Subcutaneous abdominal adipose tissue (tissue), 5 donors: ENCODE data around the gene TRIM28.

ENCODE experiments used
- H3K27ac ChIP-seq: one replicate; pipeline ENCODE4 v1.7.0; 2013; ENCODE audit warnings: low read depth, mild to moderate bottlenecking, inconsistent platforms, low read length, moderate library complexity
- H3K27me3 ChIP-seq, 5 donors: one replicate each; pipeline ENCODE4 v1.7.0; 2013; ENCODE audit warnings: low read length in 5 of 5, inconsistent platforms in 1 of 5; ENCODE audit not compliant: control insufficient read depth in 5 of 5, insufficient read depth in 4 of 5
- H3K36me3 ChIP-seq, 5 donors: one replicate each; pipeline ENCODE4 v1.7.0; 2013; ENCODE audit warnings: low read length in 5 of 5; ENCODE audit not compliant: control insufficient read depth in 5 of 5, insufficient read depth in 5 of 5
- H3K4me1 ChIP-seq, 5 donors: one replicate each; pipeline ENCODE4 v1.7.0; 2013; ENCODE audit warnings: low read length in 5 of 5, mild to moderate bottlenecking in 3 of 5, moderate library complexity in 1 of 5; ENCODE audit not compliant: control insufficient read depth in 5 of 5, insufficient read depth in 5 of 5
- H3K4me3 ChIP-seq, 5 donors: one replicate each; pipeline ENCODE4 v1.7.0; 2013; ENCODE audit warnings: low read length in 5 of 5, low read depth in 1 of 5
- H3K9ac ChIP-seq, 5 donors: one replicate each; pipeline ENCODE4 v1.7.0; 2013; ENCODE audit warnings: low read length in 5 of 5, mild to moderate bottlenecking in 4 of 5, moderate library complexity in 3 of 5
- H3K9me3 ChIP-seq, 5 donors: one replicate each; pipeline ENCODE4 v1.7.0; 2013; ENCODE audit warnings: low read length in 5 of 5; ENCODE audit not compliant: control insufficient read depth in 5 of 5
- donor health status: healthy.
- donor health status: healthy.
- donor health status: healthy.
- donor health status: healthy.
- donor health status: healthy.

The TRIM28 gene

GRCh38 chr19:58519087-58519354, 24.8 kb upstream of the TRIM28 start:
- H3K36me3 ChIP-seq: peaks cover 0 to 23% (median 19%) of the 10 kb centered on the region in 5 donors
- peak overlapping the region; percentile 83 to 92 (median 91) for H3K4me3 ChIP-seq
- H3K27ac ChIP-seq: peak overlapping the region; percentile 93
- peak overlapping the region; percentile 76 to 96 (median 92) for H3K9ac ChIP-seq
- peaks cover 15 to 55% (median 41%) of the 10 kb centered on the region in 5 donors for H3K4me1 ChIP-seq
- H3K27me3 ChIP-seq: no peaks in the 10 kb centered on the region
- no peaks in the 10 kb centered on the region for H3K9me3 ChIP-seq

GRCh38 chr19:58519355-58520256, 24.3 kb upstream of the TRIM28 start, which contains the start of gene ZBTB45:
ZBTB45 (minus strand) TSS chr19:58519810; CDS start chr19:58517673, 2,137 bp downstream.
- no peaks in the 10 kb centered on the region for H3K9me3 ChIP-seq
- peaks cover 0 to 23% (median 19%) of the 10 kb centered on the region in 5 donors for H3K36me3 ChIP-seq
- H3K27me3 ChIP-seq: no peaks in the 10 kb centered on the region
- H3K9ac ChIP-seq: peak within 1 kb of the TSS; percentile 76 to 96 (median 92)
- H3K4me3 ChIP-seq: peak within 1 kb of the TSS; percentile 83 to 92 (median 91)
- H3K27ac ChIP-seq: peak within 1 kb of the TSS; percentile 93
- H3K4me1 ChIP-seq: peaks cover 13 to 50% (median 37%) of the 10 kb centered on the region in 5 donors

- H3K9me3 ChIP-seq: no peaks in the 10 kb centered on the region
- peak overlapping the region; percentile 83 to 92 (median 87) for H3K4me3 ChIP-seq
- peak overlapping the region; percentile 68 to 96 (median 92) for H3K9ac ChIP-seq
- no peaks in the 10 kb centered on the region for H3K27me3 ChIP-seq
- H3K36me3 ChIP-seq: peaks cover 0 to 23% (median 19%) of the 10 kb centered on the region in 5 donors
- peak overlapping the region; percentile 93 for H3K27ac ChIP-seq
- peaks cover 13 to 47% (median 34%) of the 10 kb centered on the region in 5 donors for H3K4me1 ChIP-seq
Observed at GRCh38 chr19:58520257-58520599, 23.6 kb upstream of the TRIM28 start.

GRCh38 chr19:58521651-58522050, 22.2 kb upstream of the TRIM28 start:
- Histone ChIP-seq H3K27me3 (no peaks in the 10 kb centered on the region), H3K9ac (no peak overlapping the region), H3K36me3 (peaks cover 0 to 10% (median 10%) of the 10 kb centered on the region in 5 donors), H3K27ac (no peak overlapping the region), H3K9me3 (no peaks in the 10 kb centered on the region), H3K4me3 (no peak overlapping the region), H3K4me1 (peaks cover 13 to 36% (median 27%) of the 10 kb centered on the region in 5 donors)

- Histone ChIP-seq H3K9ac (peak overlapping the region in 1 of 5 donors; percentile 54), H3K27me3 (no peaks in the 10 kb centered on the region), H3K4me3 (no peak overlapping the region), H3K27ac (no peak overlapping the region), H3K36me3 (no peaks in the 10 kb centered on the region), H3K4me1 (peaks cover 13 to 31% (median 22%) of the 10 kb centered on the region in 5 donors), H3K9me3 (no peaks in the 10 kb centered on the region)
Observed at GRCh38 chr19:58522709-58523108, 21.2 kb upstream of the TRIM28 start.

- H3K27ac ChIP-seq: no peak overlapping the region
- H3K9ac ChIP-seq: no peak overlapping the region
- H3K27me3 ChIP-seq: peaks cover 0 to 9% (median 0%) of the 10 kb centered on the region in 5 donors
- no peaks in the 10 kb centered on the region for H3K36me3 ChIP-seq
- H3K9me3 ChIP-seq: no peaks in the 10 kb centered on the region
- no peak overlapping the region for H3K4me3 ChIP-seq
- no peaks in the 10 kb centered on the region for H3K4me1 ChIP-seq
Observed at GRCh38 chr19:58529405-58529804, 14.5 kb upstream of the TRIM28 start.

- H3K4me3 ChIP-seq: no peak overlapping the region
- no peak overlapping the region for H3K27ac ChIP-seq
- H3K4me1 ChIP-seq: no peaks in the 10 kb centered on the region
- no peaks in the 10 kb centered on the region for H3K36me3 ChIP-seq
- no peaks in the 10 kb centered on the region for H3K9me3 ChIP-seq
- peaks cover 0 to 9% (median 0%) of the 10 kb centered on the region in 5 donors for H3K27me3 ChIP-seq
- no peak overlapping the region for H3K9ac ChIP-seq
Observed at GRCh38 chr19:58531034-58531840, 12.6 kb upstream of the TRIM28 start.

- Histone ChIP-seq H3K27me3 (peaks cover 7 to 27% (median 18%) of the 10 kb centered on the region in 5 donors), H3K9me3 (no peaks in the 10 kb centered on the region), H3K9ac (no peak overlapping the region), H3K4me1 (peaks cover 0 to 11% (median 8%) of the 10 kb centered on the region in 5 donors), H3K4me3 (no peak overlapping the region), H3K36me3 (no peaks in the 10 kb centered on the region), H3K27ac (no peak overlapping the region)
Observed at GRCh38 chr19:58535857-58536256, 8.0 kb upstream of the TRIM28 start.

GRCh38 chr19:58536852-58537798, 6.7 kb upstream of the TRIM28 start:
- H3K4me3 ChIP-seq: no peak overlapping the region
- peaks cover 7 to 19% (median 18%) of the 10 kb centered on the region in 5 donors for H3K27me3 ChIP-seq
- peaks cover 0 to 11% (median 8%) of the 10 kb centered on the region in 5 donors for H3K4me1 ChIP-seq
- no peak overlapping the region for H3K27ac ChIP-seq
- no peak overlapping the region for H3K9ac ChIP-seq
- no peaks in the 10 kb centered on the region for H3K9me3 ChIP-seq
- no peaks in the 10 kb centered on the region for H3K36me3 ChIP-seq
